A549 treated with Hydrocortisone at 1 μM for 4 hours (cell line): ENCODE measurements around the gene NEURL4. TPM values are rescaled to one million over a fixed set of nuclear protein-coding genes. Genes with fewer than 3 reads are reported as not detected.

Source experiments
- total RNA-seq: library from RNA; stranded (reverse); fragments of 200-300 nt; extraction: Qiagen RNA extraction; gene quantifications from 5 replicates; pipeline ENCODE4 v1.2.3, GENCODE V29; 2022

Gene NEURL4
- total RNA-seq, result 26.4 to 30.2 TPM (median 28.4 TPM) in 5 replicates

GRCh38 chr17:7328840-7329373 is at the start of gene NEURL4:
Gene NEURL4 (minus strand): TSS chr17:7329335. CDS start chr17:7329312, 23 bp downstream.

GRCh38 chr17:7355053-7355452 is 25.9 kb upstream of the NEURL4 start, which contains the start of gene TMEM95:
Gene TMEM95 (plus strand): TSS chr17:7355156. CDS start chr17:7355205, 49 bp downstream.

GRCh38 chr17:7351665-7352502 is 22.7 kb upstream of the NEURL4 start, which contains the start of gene KCTD11:
Gene KCTD11 (plus strand): TSS chr17:7352162.

GRCh38 chr17:7336240-7337175 is 7.4 kb upstream of the NEURL4 start, which contains the start of gene ACAP1:
Gene ACAP1 (plus strand): TSS chr17:7336529. CDS start chr17:7336735, 206 bp downstream.

GRCh38 chr17:7314719-7315569 is 14.2 kb downstream of the NEURL4 start, which contains the start of gene GPS2:
Gene GPS2 (minus strand): TSS chr17:7315360. CDS start chr17:7315052, 308 bp downstream.

GRCh38 chr17:7306911-7307685 is 22.0 kb downstream of the NEURL4 start, which contains the start of gene EIF5A:
Gene EIF5A (plus strand): TSS chr17:7307628. CDS start chr17:7309636, 2,008 bp downstream.

GRCh38 chr17:7294614-7295153 is 34.5 kb downstream of the NEURL4 start, which contains the start of gene YBX2:
Gene YBX2 (minus strand): TSS chr17:7294639. CDS start chr17:7294500, 139 bp downstream.

GRCh38 chr17:7281074-7281952 is 47.8 kb downstream of the NEURL4 start, which contains the start of gene SLC2A4:
Gene SLC2A4 (plus strand): TSS chr17:7281718. CDS start chr17:7281935, 217 bp downstream.

Other genes with a start within 250 kb of the NEURL4 start
- not detected in 5 replicates for gene CLEC10A, start 249.1 kb downstream of the NEURL4 start, total RNA-seq
- 0.12 to 0.16 TPM in 2 of 5 replicates, not detected in the others for gene ASGR2, start 214.5 kb downstream of the NEURL4 start, total RNA-seq
- gene ASGR1, start 150.0 kb downstream of the NEURL4 start, total RNA-seq, result 0.70 to 1.4 TPM (median 0.89 TPM) in 5 replicates
- gene DLG4, start 109.5 kb downstream of the NEURL4 start, total RNA-seq, result 5.7 to 7.8 TPM (median 6.6 TPM) in 5 replicates
- gene ACADVL, start 109.4 kb downstream of the NEURL4 start, total RNA-seq, result 322 to 414 TPM (median 394 TPM) in 5 replicates
- gene DVL2, start 94.8 kb downstream of the NEURL4 start, total RNA-seq, result 37.0 to 41.9 TPM (median 40.1 TPM) in 5 replicates
- gene PHF23, start 89.9 kb downstream of the NEURL4 start, total RNA-seq, result 89.8 to 111 TPM (median 96.3 TPM) in 5 replicates
- gene GABARAP, start 86.9 kb downstream of the NEURL4 start, total RNA-seq, result 685 to 777 TPM (median 698 TPM) in 5 replicates
- gene CTDNEP1, start 77.6 kb downstream of the NEURL4 start, total RNA-seq, result 222 to 242 TPM (median 228 TPM) in 5 replicates
- gene ELP5, start 77.1 kb downstream of the NEURL4 start, total RNA-seq, result 125 to 155 TPM (median 140 TPM) in 5 replicates
- gene CLDN7, start 66.9 kb downstream of the NEURL4 start, total RNA-seq, result 2.2 to 3.7 TPM (median 2.6 TPM) in 5 replicates
- gene SLC2A4, start 47.6 kb downstream of the NEURL4 start, total RNA-seq, result 0.39 to 0.59 TPM (median 0.50 TPM) in 5 replicates
- 0.43 to 0.55 TPM (median 0.44 TPM) in 5 replicates for gene YBX2, start 34.7 kb downstream of the NEURL4 start, total RNA-seq
- gene EIF5A, start 21.7 kb downstream of the NEURL4 start, total RNA-seq, result 1,618 to 1,808 TPM (median 1,704 TPM) in 5 replicates
- 73.9 to 101 TPM (median 95.3 TPM) in 5 replicates for gene GPS2, start 14.0 kb downstream of the NEURL4 start, total RNA-seq
- 1.2 to 3.9 TPM (median 3.1 TPM) in 5 replicates for gene ACAP1, start 7.2 kb upstream of the NEURL4 start, total RNA-seq
- 10.5 to 13.8 TPM (median 12.9 TPM) in 5 replicates for gene KCTD11, start 22.8 kb upstream of the NEURL4 start, total RNA-seq
- gene TMEM95, start 25.8 kb upstream of the NEURL4 start, total RNA-seq, result not detected in 5 replicates
- 1.4 to 2.1 TPM (median 1.7 TPM) in 5 replicates for gene TNK1, start 51.8 kb upstream of the NEURL4 start, total RNA-seq
- 38.8 to 44.7 TPM (median 42.7 TPM) in 5 replicates for gene PLSCR3, start 65.2 kb upstream of the NEURL4 start, total RNA-seq
- gene TMEM256, start 74.8 kb upstream of the NEURL4 start, total RNA-seq, result 171 to 224 TPM (median 215 TPM) in 5 replicates
- 12.7 to 19.0 TPM (median 15.5 TPM) in 5 replicates for gene NLGN2, start 78.5 kb upstream of the NEURL4 start, total RNA-seq
- gene SPEM1, start 91.0 kb upstream of the NEURL4 start, total RNA-seq, result 0.08 to 0.13 TPM in 2 of 5 replicates, not detected in the others
- not detected in 5 replicates for gene SPEM2, start 96.3 kb upstream of the NEURL4 start, total RNA-seq
- 0.02 to 0.03 TPM in 2 of 5 replicates, not detected in the others for gene SPEM3, start 99.5 kb upstream of the NEURL4 start, total RNA-seq
- 10.1 to 14.8 TPM (median 13.3 TPM) in 5 replicates for gene TMEM102, start 106.1 kb upstream of the NEURL4 start, total RNA-seq
- gene FGF11, start 110.2 kb upstream of the NEURL4 start, total RNA-seq, result 0.93 to 1.1 TPM (median 1.0 TPM) in 5 replicates
- gene CHRNB1, start 115.7 kb upstream of the NEURL4 start, total RNA-seq, result 7.0 to 11.7 TPM (median 9.1 TPM) in 5 replicates
- 20.4 to 26.9 TPM (median 24.8 TPM) in 5 replicates for gene ZBTB4, start 150.3 kb upstream of the NEURL4 start, total RNA-seq
- gene SLC35G6, start 152.1 kb upstream of the NEURL4 start, total RNA-seq, result not detected in 5 replicates
- gene POLR2A, start 155.0 kb upstream of the NEURL4 start, total RNA-seq, result 70.3 to 86.1 TPM (median 78.6 TPM) in 5 replicates
- 9.9 to 13.2 TPM (median 11.0 TPM) in 5 replicates for gene TNFSF12, start 219.7 kb upstream of the NEURL4 start, total RNA-seq
- 0.78 to 1.1 TPM (median 0.91 TPM) in 5 replicates for gene TNFSF13, start 229.4 kb upstream of the NEURL4 start, total RNA-seq
- 88.8 to 103 TPM (median 95.8 TPM) in 5 replicates for gene SENP3, start 232.6 kb upstream of the NEURL4 start, total RNA-seq